ENCODE results near the gene ABCA7. TPM values are rescaled to one million over a fixed set of nuclear protein-coding genes. Genes with fewer than 3 reads are reported as not detected.
A peak's percentile ranks its signal among the peaks of the same experiment; 100 is the strongest.

Gene ABCA7
- total RNA-seq, 4 donors from 2014 or later = 0.59 to 10.4 (median 2.7) TPM

GRCh38 chr19:1103708-1104310 lies 63.9 kb downstream of the ABCA7 start, which contains the start of gene GPX4:
TSS of gene GPX4 (plus strand) at chr19:1103994. CDS start at chr19:1104044, 50 bp downstream.
- DNase-seq = peak; percentile 99
- Histone ChIP-seq H3K27me3 (no peaks in the 10 kb centered on the region), H3K36me3 (no peaks in the 10 kb centered on the region), H3K9me3 (no peaks in the 10 kb centered on the region), H3K27ac (peak within 1 kb of the TSS; percentile 96 to 100), H3K4me3 (peak within 1 kb of the TSS; percentile 57 to 91), H3K4me1 (peaks cover 16 to 19% of the 10 kb centered on the region in 2 donors)
- intact Hi-C loops (cut with DNase I; ENCODE audit: low total_unique reads) = loop anchor here (10.0 kb wide), 1 partner anchor 179 kb away; the partner anchor contains the start of gene ARID3A
- TF ChIP-seq CTCF (IDR thresholded peaks at IDR 0.05) = peak in 1 of 4 experiments; percentile 30
- peak; percentile 97 for TF ChIP-seq POLR2A (IDR thresholded peaks at IDR 0.05)

GRCh38 chr19:1104311-1105007 lies 64.6 kb downstream of the ABCA7 start:
- peak; percentile 70 to 75 for DNase-seq
- H3K4me3 ChIP-seq = peak overlapping the region; percentile 57 to 91
- intact Hi-C loops (cut with DNase I; ENCODE audit: low total_unique reads) = loop anchor here (10.0 kb wide), 1 partner anchor 180 kb away; the partner anchor contains the start of gene ARID3A
- H3K36me3 ChIP-seq = no peaks in the 10 kb centered on the region
- no peak for TF ChIP-seq POLR2A (IDR thresholded peaks at IDR 0.05)
- TF ChIP-seq CTCF (IDR thresholded peaks at IDR 0.05) = peak in 1 of 4 experiments; percentile 7
- peaks cover 16 to 19% of the 10 kb centered on the region in 2 donors for H3K4me1 ChIP-seq
- no peaks in the 10 kb centered on the region for H3K27me3 ChIP-seq
- no peaks in the 10 kb centered on the region for H3K9me3 ChIP-seq
- peak overlapping the region; percentile 96 to 100 for H3K27ac ChIP-seq

GRCh38 chr19:1105008-1105872 lies 65.3 kb downstream of the ABCA7 start:
- H3K4me3 ChIP-seq = peak overlapping the region; percentile 57 to 91
- no peaks in the 10 kb centered on the region for H3K9me3 ChIP-seq
- TF ChIP-seq CTCF (IDR thresholded peaks at IDR 0.05) = no peak
- TF ChIP-seq POLR2A (IDR thresholded peaks at IDR 0.05) = no peak
- DNase-seq = no peak
- no peaks in the 10 kb centered on the region for H3K27me3 ChIP-seq
- H3K4me1 ChIP-seq = peaks cover 16 to 19% of the 10 kb centered on the region in 2 donors
- H3K27ac ChIP-seq = peak overlapping the region; percentile 96 to 100
- intact Hi-C loops (cut with DNase I; ENCODE audit: low total_unique reads) = loop anchor here (10.0 kb wide), 1 partner anchor 180 kb away; the partner anchor contains the start of gene ARID3A
- H3K36me3 ChIP-seq = no peaks in the 10 kb centered on the region

GRCh38 chr19:1105873-1106840 lies 66.2 kb downstream of the ABCA7 start:
- peaks cover 15 to 19% of the 10 kb centered on the region in 2 donors for H3K4me1 ChIP-seq
- intact Hi-C loops (cut with DNase I; ENCODE audit: low total_unique reads) = loop anchor here (10.0 kb wide), 1 partner anchor 181 kb away; the partner anchor contains the start of gene ARID3A
- H3K4me3 ChIP-seq = no peak overlapping the region
- no peak for DNase-seq
- no peaks in the 10 kb centered on the region for H3K27me3 ChIP-seq
- no peak for TF ChIP-seq CTCF (IDR thresholded peaks at IDR 0.05)
- no peak for TF ChIP-seq POLR2A (IDR thresholded peaks at IDR 0.05)
- H3K36me3 ChIP-seq = no peaks in the 10 kb centered on the region
- no peak overlapping the region for H3K27ac ChIP-seq
- no peaks in the 10 kb centered on the region for H3K9me3 ChIP-seq

Data from uterus (tissue), 4 donors.